K562 (cell line): ENCODE data around the gene CNGB1. TPM values are rescaled to one million over a fixed set of nuclear protein-coding genes. Genes with fewer than 3 reads are reported as not detected.

ENCODE experiments used
- ATAC-seq: fragments of 200-7000 bp; cut with Tn5 transposase; 3 replicates; pipeline ENCODE4 v1.9.1; 2020; ENCODE audit warnings: moderate library complexity
- BruUV-seq: library from RNA; stranded (reverse); fragments of 400-500 nt; replicated peaks from 2 replicates; lab custom pipeline; 2021; lab: Mats Ljungman, UMichigan
- CTCF ChIA-PET: fragments of 300-600 bp; formaldehyde crosslinking; extraction: SDS; loops from one replicate; lab custom pipeline; 2021; ENCODE audit warnings: low intra/inter-chr PET ratio; lab: Yijun Ruan, JAX
- POLR2A ChIA-PET: fragments of 300-600, 350-650 bp; sonication (Branson Sonifier 250); formaldehyde crosslinking; extraction: SDS; loops from one replicate; lab custom pipeline; 2021; ENCODE audit warnings: antibody characterized with exemption, inconsistent platforms; lab: Yijun Ruan, JAX
- DNase-seq, 4 experiments: peaks; one replicate each; pipeline versions ENCODE4 v3.0.0 to v3.0.0-alpha.2; 2011 to 2018; ENCODE audit warnings: low spot score in 3 of 4, mixed read lengths in 3 of 4; ENCODE audit errors: extremely low read depth in 1 of 4
- FAIRE-seq: peaks from 2 replicates; lab custom pipeline; 2011; peaks lifted over from hg19 to GRCh38; lab: Jason Lieb, UNC
- H2AFZ ChIP-seq: 2 replicates; pipeline ENCODE4 v1.6.0; 2011; ENCODE audit warnings: low read depth, low read length, control low read depth, inconsistent platforms
- H3K27ac ChIP-seq: fragments of 200-600 bp; 3 replicates; pipeline ENCODE4 v1.8.0; 2011; ENCODE audit warnings: low read depth, mild to moderate bottlenecking, control low read depth, inconsistent platforms, low read length, moderate library complexity, mixed read lengths; ENCODE audit errors: extremely low read depth
- H3K27me3 ChIP-seq, 2 experiments: fragments of 300-600 bp in 1 of 2; 2 replicates in 1 of 2; 3 replicates in 1 of 2; pipeline versions ENCODE4 v1.6.0 to v1.8.0; 2011; ENCODE audit warnings: inconsistent platforms in 2 of 2, low read length in 2 of 2, mild to moderate bottlenecking in 1 of 2, mixed read lengths in 1 of 2, moderate library complexity in 1 of 2; ENCODE audit not compliant: control insufficient read depth in 2 of 2, insufficient read depth in 2 of 2
- H3K36me3 ChIP-seq: fragments of 300-600 bp; 3 replicates; pipeline ENCODE4 v1.8.0; 2011; ENCODE audit warnings: mild to moderate bottlenecking, low read length, inconsistent platforms; ENCODE audit not compliant: control insufficient read depth, insufficient read depth
- H3K4me1 ChIP-seq, 2 experiments: fragments of 200-600 bp in 1 of 2; replicated peaks in 1 of 2; 2 replicates in 1 of 2; 3 replicates in 1 of 2; pipeline versions ENCODE4 v1.5.1 to v1.8.0; 2011; ENCODE audit warnings: inconsistent platforms in 2 of 2, low read length in 2 of 2, mild to moderate bottlenecking in 1 of 2, mixed read lengths in 1 of 2, moderate library complexity in 1 of 2; ENCODE audit not compliant: control insufficient read depth in 2 of 2, insufficient read depth in 2 of 2
- H3K4me2 ChIP-seq: 2 replicates; pipeline ENCODE4 v1.6.1; 2011; ENCODE audit warnings: low read length, control low read depth, inconsistent platforms, mixed read lengths; ENCODE audit not compliant: insufficient read depth
- H3K4me3 ChIP-seq: fragments of 200-600 bp; sonication (generic), shearing (Covaris generic); 2 replicates; pipeline ENCODE4 v1.5.1; 2016; ENCODE audit warnings: control low read depth, inconsistent platforms
- H3K79me2 ChIP-seq: fragments of 200-600 bp; 3 replicates; pipeline ENCODE4 v1.8.0; 2011; ENCODE audit warnings: low read length, inconsistent platforms; ENCODE audit not compliant: control insufficient read depth, insufficient read depth
- H3K9ac ChIP-seq, 2 experiments: 2 replicates each; pipeline versions ENCODE4 v1.6.0 to v1.6.1; 2011; ENCODE audit warnings: low read depth in 2 of 2, low read length in 2 of 2, control low read depth in 1 of 2, inconsistent platforms in 1 of 2, mild to moderate bottlenecking in 1 of 2, mixed read lengths in 1 of 2; ENCODE audit not compliant: insufficient read depth in 1 of 2
- H3K9me1 ChIP-seq: one replicate; pipeline ENCODE4 v1.6.0; 2011; ENCODE audit warnings: inconsistent platforms, mild to moderate bottlenecking, low read length, moderate library complexity; ENCODE audit not compliant: control insufficient read depth, insufficient read depth
- H3K9me3 ChIP-seq: replicated peaks from 2 replicates; pipeline ENCODE4 v1.5.1; 2011; ENCODE audit warnings: low read depth, low read length, inconsistent platforms; ENCODE audit not compliant: control insufficient read depth, insufficient read depth
- H4K20me1 ChIP-seq: replicated peaks from 2 replicates; pipeline ENCODE4 v1.6.1; 2011; ENCODE audit warnings: low read length, inconsistent platforms, mixed read lengths; ENCODE audit not compliant: control insufficient read depth, insufficient read depth
- CBX8 ChIP-seq: fragments of 200-600 bp; sonication (generic); IDR thresholded peaks from 2 replicates; pipeline ENCODE4 v1.6.1; 2012; ENCODE audit warnings: borderline replicate concordance, mixed run types, low read depth, mild to moderate bottlenecking, moderate library complexity, mixed read lengths, low read length, control low read depth, inconsistent platforms; ENCODE audit not compliant: poor library complexity, severe bottlenecking; ENCODE audit errors: extremely low read depth
- CEBPB ChIP-seq: fragments of 450-650 bp; IDR thresholded peaks from 2 replicates; pipeline ENCODE4 v1.6.1; 2016; ENCODE audit warnings: missing genetic modification characterization, missing compliant biosample characterization
- CEBPG ChIP-seq, 3 experiments: fragments of 200-800 bp in 1 of 3; sonication (Bioruptor generic) in 1 of 3; sonication (generic) in 1 of 3; formaldehyde crosslinking in 1 of 3; IDR thresholded peaks in 2 of 3; conservative IDR thresholded peaks in 1 of 3; 2 replicates each; pipeline versions ENCODE4 v1.6.1 to v1.8.0; 2016 to 2022; ENCODE audit warnings: missing compliant biosample characterization in 2 of 3, missing genetic modification characterization in 2 of 3, mild to moderate bottlenecking in 1 of 3, missing genetic modification reagents in 1 of 3
- IRF9 ChIP-seq: fragments of 450-650 bp; IDR thresholded peaks from 2 replicates; pipeline ENCODE4 v1.6.1; 2016; ENCODE audit warnings: missing biosample characterization, missing genetic modification characterization
- KDM2B ChIP-seq: fragments of 250-450 bp; sonication (Bioruptor Pico); IDR thresholded peaks from 2 replicates; pipeline ENCODE4 v1.8.0; 2021; ENCODE audit warnings: mild to moderate bottlenecking, moderate library complexity
- KLF1 ChIP-seq: fragments of 450-650 bp; IDR thresholded peaks from 2 replicates; pipeline ENCODE4 v1.6.1; 2016; ENCODE audit warnings: missing genetic modification characterization, missing compliant biosample characterization
- SMARCE1 ChIP-seq: fragments of 450-650 bp; IDR thresholded peaks from 2 replicates; pipeline ENCODE4 v1.7.1; 2016; ENCODE audit warnings: mild to moderate bottlenecking
- TFE3 ChIP-seq: fragments of 450-650 bp; formaldehyde crosslinking; IDR thresholded peaks from 2 replicates; pipeline ENCODE4 v1.4.0; 2020; ENCODE audit warnings: mild to moderate bottlenecking, mixed read lengths
- U2AF1 ChIP-seq: fragments of 200-400 bp; formaldehyde crosslinking; optimal IDR thresholded peaks from 2 replicates; pipeline ENCODE3; 2017; ENCODE audit warnings: mild to moderate bottlenecking, low read depth, low read length, moderate library complexity
- XRCC3 ChIP-seq: fragments of 450-650 bp; IDR thresholded peaks from 2 replicates; pipeline ENCODE4 v1.6.1; 2017; ENCODE audit warnings: mild to moderate bottlenecking, moderate library complexity
- YY1 ChIP-seq, 3 experiments: IDR thresholded peaks; 2 replicates each; pipeline ENCODE4 v1.6.1; 2011; ENCODE audit warnings: low read length in 2 of 3, mild to moderate bottlenecking in 2 of 3, moderate library complexity in 2 of 3, borderline replicate concordance in 1 of 3, control low read depth in 1 of 3, low read depth in 1 of 3; ENCODE audit not compliant: insufficient read depth in 3 of 3, insufficient replicate concordance in 2 of 3, control insufficient read depth in 1 of 3, insufficient read length in 1 of 3; ENCODE audit errors: extremely low read depth in 1 of 3
- ZNF77 ChIP-seq: fragments of 250-450 bp; sonication (Bioruptor Pico); IDR thresholded peaks from 2 replicates; pipeline ENCODE4 v1.5.0; 2020
- WGBS: fragments of 100-300 bp; shearing (Covaris generic); methylation state at CpG from one replicate; pipeline ENCODE4 v1.1.6; 2016; ENCODE audit warnings: low coverage, mixed read lengths; ENCODE audit not compliant: insufficient coverage; ENCODE audit errors: missing lambda C conversion rate; 5-methylcytosine and 5-hydroxymethylcytosine counted together
- in situ Hi-C: fragments of 300-500 bp; cut with MboI; formaldehyde crosslinking; loops from 4 replicates; pipeline ENCODE4 v1.15.0; 2018; ENCODE audit warnings: inconsistent platforms, mixed read lengths
- intact Hi-C: fragments of 100-400 bp; cut with micrococcal nuclease; formaldehyde crosslinking; loops from 2 replicates; pipeline ENCODE4 v1.14.2; 2022
- polyA plus RNA-seq, 8 experiments: library from polyadenylated mRNA; depleted of rRNA in 4 of 8; stranded (reverse) in 5 of 8; unstranded in 3 of 8; fragments of >200 nt; fragmentation: Nextera tagmentation in 2 of 8; fragmentation: Illumina TruSeq in 1 of 8; extraction: Ambion mirVana in 2 of 8; extraction: Trizol in 1 of 8; gene quantifications; 2 replicates each; pipeline versions ENCODE4 v1.2.1 to v1.2.3, GENCODE V29; 2011 to 2014; ENCODE audit warnings: inconsistent platforms in 1 of 8, missing spikeins in 1 of 8
- total RNA-seq, 7 experiments: library from RNA; depleted of rRNA in 6 of 7; stranded (reverse); fragments of >200 nt in 6 of 7; fragmentation: Illumina TruSeq in 2 of 7; extraction: Trizol in 2 of 7; gene quantifications; 2 replicates each; pipeline versions ENCODE4 v1.2.1 to v1.2.3, GENCODE V29; 2011 to 2021; ENCODE audit warnings: low replicate concordance in 1 of 7
- TF ChIP-seq, protein P1 (sequence below), 3 experiments: IDR thresholded peaks in 2 of 3; conservative IDR thresholded peaks in 1 of 3; 2 replicates each; pipeline ENCODE4 v1.5.1; 2011 to 2012; ENCODE audit warnings: low read length in 3 of 3, mild to moderate bottlenecking in 3 of 3, control low read depth in 2 of 3, improper control_type of control experiment in 1 of 3, inconsistent platforms in 1 of 3, low read depth in 1 of 3, mixed read lengths in 1 of 3, moderate library complexity in 1 of 3; ENCODE audit not compliant: insufficient read depth in 2 of 3
- TF ChIP-seq, protein P2 (sequence below): fragments of 450-650 bp; formaldehyde crosslinking; IDR thresholded peaks from 2 replicates; pipeline ENCODE4 v1.4.0; 2022; ENCODE audit warnings: missing genetic modification characterization

CNGB1 gene
- total and polyA plus RNA-seq, 9 of the 15 experiments (the other 6 are each of a cell fraction or from before 2014, with no cell fraction given): not detected

DNA sequence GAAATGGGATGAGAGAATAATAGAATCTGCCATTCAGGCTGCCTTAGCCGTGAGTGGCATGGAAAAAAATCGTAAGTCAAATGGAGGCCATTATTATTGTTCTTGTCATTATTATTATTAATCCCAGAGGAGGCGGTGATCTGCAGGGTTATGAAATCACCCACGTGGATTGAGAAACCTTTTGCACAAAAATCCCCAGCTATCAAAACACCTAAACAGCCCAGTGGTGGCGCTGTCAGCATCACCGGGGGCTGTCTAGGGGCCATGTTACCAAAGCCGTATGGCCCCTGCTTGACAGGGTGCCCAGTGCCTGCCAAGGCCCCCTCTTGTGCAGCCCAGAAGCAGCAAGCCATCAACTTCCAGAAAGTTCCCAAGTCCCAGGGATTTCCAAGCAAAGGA, 25.2 kb downstream of the CNGB1 start:
- no peak overlapping the region for H3K9ac ChIP-seq
- no peak overlapping the region for H3K4me3 ChIP-seq
- POLR2A ChIA-PET: interaction anchor here (0.7 to 1.0 kb wide), 2 partner anchors 19 to 45 kb away, joined by 3 read pairs; no protein-coding TSS in a partner anchor
- in situ Hi-C loops: no loop called here
- no peak for FAIRE-seq
- H3K9me1 ChIP-seq: no peaks in the 10 kb centered on the region
- no TSS peak for BruUV-seq
- H3K27me3 ChIP-seq: peaks cover 3 to 31% of the 10 kb centered on the region in 2 experiments; a peak in 2 of 5 replicates
- peak in 1 of 3 experiments; percentile 15 for TF ChIP-seq YY1 (IDR thresholded peaks at IDR 0.05; ENCODE audit: borderline replicate concordance in 1 of 3, control insufficient read depth in 1 of 3, extremely low read depth in 1 of 3, insufficient read depth in 3 of 3, insufficient read length in 1 of 3, insufficient replicate concordance in 2 of 3, low read depth in 1 of 3, low read length in 2 of 3)
- TF ChIP-seq SMARCE1: no peak
- no peak for TF ChIP-seq ZNF77 (CRISPR knock-in tag)
- TF ChIP-seq CEBPG (CRISPR knock-in tag; IDR thresholded peaks at IDR 0.05): peak; percentile 40
- TF ChIP-seq CEBPG (tag; conservative IDR thresholded peaks at IDR 0.05 in 1 of 2, IDR thresholded peaks at IDR 0.05 in 1 of 2): peak; percentile 26 to 60; a peak in 1 of 4 replicates
- TF ChIP-seq KDM2B (CRISPR knock-in tag): no peak
- TF ChIP-seq U2AF1: no peak
- no peak for TF ChIP-seq CBX8
- no peak for TF ChIP-seq TFE3 (CRISPR knock-in tag)
- TF ChIP-seq, protein P1, sequence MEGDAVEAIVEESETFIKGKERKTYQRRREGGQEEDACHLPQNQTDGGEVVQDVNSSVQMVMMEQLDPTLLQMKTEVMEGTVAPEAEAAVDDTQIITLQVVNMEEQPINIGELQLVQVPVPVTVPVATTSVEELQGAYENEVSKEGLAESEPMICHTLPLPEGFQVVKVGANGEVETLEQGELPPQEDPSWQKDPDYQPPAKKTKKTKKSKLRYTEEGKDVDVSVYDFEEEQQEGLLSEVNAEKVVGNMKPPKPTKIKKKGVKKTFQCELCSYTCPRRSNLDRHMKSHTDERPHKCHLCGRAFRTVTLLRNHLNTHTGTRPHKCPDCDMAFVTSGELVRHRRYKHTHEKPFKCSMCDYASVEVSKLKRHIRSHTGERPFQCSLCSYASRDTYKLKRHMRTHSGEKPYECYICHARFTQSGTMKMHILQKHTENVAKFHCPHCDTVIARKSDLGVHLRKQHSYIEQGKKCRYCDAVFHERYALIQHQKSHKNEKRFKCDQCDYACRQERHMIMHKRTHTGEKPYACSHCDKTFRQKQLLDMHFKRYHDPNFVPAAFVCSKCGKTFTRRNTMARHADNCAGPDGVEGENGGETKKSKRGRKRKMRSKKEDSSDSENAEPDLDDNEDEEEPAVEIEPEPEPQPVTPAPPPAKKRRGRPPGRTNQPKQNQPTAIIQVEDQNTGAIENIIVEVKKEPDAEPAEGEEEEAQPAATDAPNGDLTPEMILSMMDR (IDR thresholded peaks at IDR 0.05 in 2 of 3, conservative IDR thresholded peaks at IDR 0.05 in 1 of 3; ENCODE audit: insufficient read depth in 2 of 3, low read depth in 1 of 3, low read length in 3 of 3): peak; percentile 39 to 48 (median 41)
- TF ChIP-seq IRF9 (tag): 0 out of 2 replicates have a peak, but pooled peaks have one; percentile 33
- TF ChIP-seq, protein P2, sequence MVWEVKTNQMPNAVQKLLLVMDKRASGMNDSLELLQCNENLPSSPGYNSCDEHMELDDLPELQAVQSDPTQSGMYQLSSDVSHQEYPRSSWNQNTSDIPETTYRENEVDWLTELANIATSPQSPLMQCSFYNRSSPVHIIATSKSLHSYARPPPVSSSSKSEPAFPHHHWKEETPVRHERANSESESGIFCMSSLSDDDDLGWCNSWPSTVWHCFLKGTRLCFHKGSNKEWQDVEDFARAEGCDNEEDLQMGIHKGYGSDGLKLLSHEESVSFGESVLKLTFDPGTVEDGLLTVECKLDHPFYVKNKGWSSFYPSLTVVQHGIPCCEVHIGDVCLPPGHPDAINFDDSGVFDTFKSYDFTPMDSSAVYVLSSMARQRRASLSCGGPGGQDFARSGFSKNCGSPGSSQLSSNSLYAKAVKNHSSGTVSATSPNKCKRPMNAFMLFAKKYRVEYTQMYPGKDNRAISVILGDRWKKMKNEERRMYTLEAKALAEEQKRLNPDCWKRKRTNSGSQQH (CRISPR knock-in tag): no peak
- peak; percentile 91 for TF ChIP-seq CEBPB (tag)
- TF ChIP-seq XRCC3: no peak
- no peak for TF ChIP-seq KLF1 (tag)
- H3K9me3 ChIP-seq: no peaks in the 10 kb centered on the region
- CTCF ChIA-PET: no interaction called here
- H3K27ac ChIP-seq: no peak overlapping the region
- peaks cover 8% of the 10 kb centered on the region for H4K20me1 ChIP-seq
- peak in 3 of 4 experiments; percentile 14 to 52 (median 42) for DNase-seq
- H2AFZ ChIP-seq: no peak overlapping the region
- ATAC-seq: peak; percentile 67
- intact Hi-C loops: loop anchor here (5.0 kb wide), 1 partner anchor 57 kb away; the partner anchor contains the start of genes USB1 and ZNF319
- no peaks in the 10 kb centered on the region for H3K79me2 ChIP-seq
- WGBS: 2% methylated on average over 7 of the region's 7 CpGs
- H3K36me3 ChIP-seq: no peaks in the 10 kb centered on the region
- H3K4me1 ChIP-seq: no peaks in the 10 kb centered on the region; a peak in 1 of 5 replicates
- H3K4me2 ChIP-seq: no peak overlapping the region
